HepG2 (cell line): ENCODE data around the gene CELF4. TPM values are rescaled to one million over a fixed set of nuclear protein-coding genes. Genes with fewer than 3 reads are reported as not detected.

Experiments used
- ATAC-seq: fragments of 200-7000 bp; cut with Tn5 transposase; 3 replicates; pipeline ENCODE4 v1.9.1; 2020; ENCODE audit warnings: mild to moderate bottlenecking, moderate library complexity
- BruUV-seq: library from RNA; stranded (reverse); fragments of 400-500 nt; replicated peaks from 2 replicates; lab custom pipeline; 2021; lab: Mats Ljungman, UMichigan
- CTCF ChIA-PET: fragments of 300-600 bp; formaldehyde crosslinking; extraction: SDS; loops from one replicate; lab custom pipeline; 2021; ENCODE audit warnings: low total read pairs, inconsistent platforms, low intra/inter-chr PET ratio; lab: Yijun Ruan, JAX
- POLR2A ChIA-PET: fragments of 350-600 bp; sonication (Branson Sonifier 250); formaldehyde crosslinking; loops from one replicate; lab custom pipeline; 2020; ENCODE audit warnings: antibody characterized with exemption, inconsistent platforms; lab: Yijun Ruan, JAX
- DNase-seq: peaks from one replicate; pipeline ENCODE4 v3.0.0-alpha.2; 2015; ENCODE audit warnings: low spot score
- FAIRE-seq: peaks from 3 replicates; lab custom pipeline; 2011; peaks lifted over from hg19 to GRCh38; lab: Jason Lieb, UNC
- H2AFZ ChIP-seq: one replicate; pipeline ENCODE4 v1.6.1; 2011; ENCODE audit warnings: low read length, inconsistent platforms
- H3K27ac ChIP-seq: fragments of 300-600 bp; 3 replicates; pipeline ENCODE4 v1.8.0; 2011; ENCODE audit warnings: mixed run types, mild to moderate bottlenecking, mixed read lengths, low read length, inconsistent platforms; ENCODE audit not compliant: insufficient read depth; ENCODE audit errors: extremely low read length
- H3K27me3 ChIP-seq, 2 experiments: fragments of 200-600 bp in 1 of 2; 2 replicates in 1 of 2; 3 replicates in 1 of 2; pipeline versions ENCODE4 v1.6.0 to v1.8.0; 2011; ENCODE audit warnings: low read length in 2 of 2, mild to moderate bottlenecking in 2 of 2, moderate library complexity in 2 of 2, inconsistent platforms in 1 of 2; ENCODE audit not compliant: insufficient read depth in 2 of 2, control insufficient read depth in 1 of 2
- H3K36me3 ChIP-seq, 2 experiments: fragments of 200-600 bp in 1 of 2; replicated peaks in 1 of 2; 2 replicates in 1 of 2; 3 replicates in 1 of 2; pipeline versions ENCODE4 v1.5.1 to v1.8.0; 2011; ENCODE audit warnings: low read length in 2 of 2, inconsistent platforms in 1 of 2; ENCODE audit not compliant: insufficient read depth in 2 of 2, control insufficient read depth in 1 of 2
- H3K4me1 ChIP-seq: 2 replicates; pipeline ENCODE4 v1.5.1; 2012; ENCODE audit warnings: low read length, inconsistent platforms; ENCODE audit not compliant: insufficient read depth
- H3K4me2 ChIP-seq: 2 replicates; pipeline ENCODE4 v1.6.0; 2011; ENCODE audit warnings: low read depth, low read length, inconsistent platforms
- H3K4me3 ChIP-seq, 3 experiments: fragments of 200-600 bp in 1 of 3; sonication (generic), shearing (Covaris generic) in 1 of 3; replicated peaks in 1 of 3; 2 replicates each; pipeline ENCODE4 v1.5.1; 2011 to 2016; ENCODE audit warnings: low read length in 3 of 3, inconsistent platforms in 2 of 3, low read depth in 2 of 3, mild to moderate bottlenecking in 2 of 3, control low read depth in 1 of 3, mixed read lengths in 1 of 3; ENCODE audit not compliant: insufficient read depth in 1 of 3
- H3K79me2 ChIP-seq: one replicate; pipeline ENCODE4 v1.6.1; 2011; ENCODE audit warnings: low read length, inconsistent platforms; ENCODE audit not compliant: insufficient read depth
- H3K9ac ChIP-seq: 2 replicates; pipeline ENCODE4 v1.6.0; 2011; ENCODE audit warnings: mild to moderate bottlenecking, low read depth, low read length, inconsistent platforms; ENCODE audit not compliant: insufficient read depth
- H3K9me3 ChIP-seq: 2 replicates; pipeline ENCODE4 v1.5.1; 2012; ENCODE audit warnings: mild to moderate bottlenecking, low read length
- H4K20me1 ChIP-seq: 2 replicates; pipeline ENCODE4 v1.6.0; 2011; ENCODE audit warnings: inconsistent platforms, mild to moderate bottlenecking, low read length, moderate library complexity; ENCODE audit not compliant: insufficient read depth
- CCDC6 ChIP-seq: sonication (generic); formaldehyde crosslinking; IDR thresholded peaks from 2 replicates; pipeline ENCODE4 v1.8.1; 2022; ENCODE audit warnings: mild to moderate bottlenecking, missing genetic modification reagents, moderate library complexity
- CREBL2 ChIP-seq: sonication (generic); formaldehyde crosslinking; IDR thresholded peaks from 2 replicates; pipeline ENCODE4 v1.8.1; 2023; ENCODE audit warnings: missing genetic modification reagents, mild to moderate bottlenecking, borderline replicate concordance
- ETV6 ChIP-seq: sonication (generic); formaldehyde crosslinking; conservative IDR thresholded peaks from 2 replicates; pipeline ENCODE4 v1.4.0; 2020; ENCODE audit warnings: missing genetic modification reagents
- HOXA5 ChIP-seq: sonication (generic); formaldehyde crosslinking; IDR thresholded peaks from 2 replicates; pipeline ENCODE4 v1.4.0; 2020; ENCODE audit warnings: missing genetic modification reagents
- JARID2 ChIP-seq: sonication (generic); formaldehyde crosslinking; IDR thresholded peaks from 2 replicates; pipeline ENCODE4 v1.8.1; 2023; ENCODE audit warnings: missing genetic modification reagents, inconsistent platforms; ENCODE audit not compliant: insufficient replicate concordance
- NFYC ChIP-seq: IDR thresholded peaks from 2 replicates; pipeline ENCODE4 v1.6.1; 2016; ENCODE audit warnings: missing genetic modification reagents, missing compliant biosample characterization
- RAD51 ChIP-seq: fragments of 450-650 bp; IDR thresholded peaks from 2 replicates; pipeline ENCODE4 v1.6.1; 2016; ENCODE audit warnings: borderline replicate concordance
- REST ChIP-seq, 2 experiments: IDR thresholded peaks; 2 replicates each; pipeline ENCODE4 v1.6.1; 2011 to 2012; ENCODE audit warnings: low read length in 2 of 2, borderline replicate concordance in 1 of 2, low read depth in 1 of 2, mild to moderate bottlenecking in 1 of 2, moderate library complexity in 1 of 2
- UBTF ChIP-seq: sonication (generic); formaldehyde crosslinking; IDR thresholded peaks from 2 replicates; pipeline ENCODE4 v1.4.0; 2020; ENCODE audit warnings: mild to moderate bottlenecking, missing genetic modification reagents
- ZEB1 ChIP-seq: IDR thresholded peaks from 2 replicates; pipeline ENCODE4 v1.6.1; 2012; ENCODE audit warnings: mild to moderate bottlenecking, low read depth, inconsistent platforms; ENCODE audit not compliant: insufficient replicate concordance
- ZNF512 ChIP-seq: sonication (generic); formaldehyde crosslinking; IDR thresholded peaks from 2 replicates; pipeline ENCODE4 v1.4.0; 2020; ENCODE audit warnings: mild to moderate bottlenecking, missing genetic modification reagents
- ZNF574 ChIP-seq: sonication (generic); formaldehyde crosslinking; IDR thresholded peaks from 2 replicates; pipeline ENCODE4 v1.4.0; 2020; ENCODE audit warnings: missing genetic modification reagents
- WGBS: methylation state at CpG from one replicate; pipeline ENCODE4 v1.1.6; 2017; ENCODE audit warnings: low lambda C conversion rate; 5-methylcytosine and 5-hydroxymethylcytosine counted together
- in situ Hi-C: cut with HindIII; loops from 2 replicates; pipeline ENCODE4 v1.10.0; 2017; ENCODE audit warnings: low pct_unique_long_range_greater_than_20kb; ENCODE audit not compliant: extremely low pct_ligation_motif_present
- intact Hi-C: fragments of 100-400 bp; cut with micrococcal nuclease; formaldehyde crosslinking; loops from one replicate; pipeline ENCODE4 v1.10.0; 2022; ENCODE audit not compliant: unreplicated experiment
- polyA plus RNA-seq, 8 experiments: library from polyadenylated mRNA; depleted of rRNA in 3 of 8; stranded (reverse) in 7 of 8; unstranded in 1 of 8; fragments of >200 nt; fragmentation: Illumina TruSeq in 4 of 8; extraction: Trizol in 4 of 8; gene quantifications; 2 replicates each; pipeline versions ENCODE4 v1.2.1 to v1.2.3, GENCODE V29; 2011 to 2016; ENCODE audit warnings: low read depth in 4 of 8, missing spikeins in 1 of 8, mixed read lengths in 1 of 8; ENCODE audit not compliant: insufficient read depth in 1 of 8
- total RNA-seq, 5 experiments: library from RNA; depleted of rRNA; stranded (reverse); fragments of >200 nt; fragmentation: Illumina TruSeq; extraction: Trizol; gene quantifications; 2 replicates each; pipeline ENCODE4 v1.2.3, GENCODE V29; 2016; ENCODE audit warnings: low read depth in 1 of 5

Gene CELF4
- total and polyA plus RNA-seq, 2 of the 13 experiments (the other 11 are each of a cell fraction or from before 2014, with no cell fraction given): not detected

- Histone ChIP-seq H3K36me3 (no peaks in the 10 kb centered on the region), H3K4me2 (no peak overlapping the region), H3K27me3 (peaks cover 3 to 80% of the 10 kb centered on the region in 2 experiments), H2AFZ (no peak overlapping the region), H3K4me3 (no peak overlapping the region), H3K9me3 (no peaks in the 10 kb centered on the region), H3K27ac (no peak overlapping the region), H3K4me1 (no peaks in the 10 kb centered on the region), H3K9ac (no peak overlapping the region), H4K20me1 (peaks cover 2% of the 10 kb centered on the region; the same call in 1 of the 2 replicates), H3K79me2 (no peaks in the 10 kb centered on the region)
- no peak for DNase-seq
- 8% methylated on average over 13 of the region's 17 CpGs for WGBS
- BruUV-seq: no TSS peak
- no peak for ATAC-seq
- FAIRE-seq: no peak
- ChIA-PET CTCF (interaction anchor here (0.6 to 2.1 kb wide), 3 partner anchors 94 to 596 kb away, joined by 3 to 8 read pairs (median 5); no protein-coding TSS in a partner anchor), POLR2A (no interaction called here)
- in situ Hi-C loops: loop anchor here (5.0 kb wide), 1 partner anchor 91 kb away; no protein-coding TSS in a partner anchor
- intact Hi-C loops: loop anchor here (1.0 to 5.0 kb wide), 5 partner anchors 94 to 596 kb away; no protein-coding TSS in a partner anchor
- no peak for TF ChIP-seq REST (IDR thresholded peaks at IDR 0.05; ENCODE audit: borderline replicate concordance in 1 of 2, low read depth in 1 of 2, low read length in 2 of 2)
- TF ChIP-seq ZEB1: no peak
- TF ChIP-seq UBTF (CRISPR knock-in tag): no peak
- TF ChIP-seq ZNF574 (CRISPR knock-in tag): no peak
- no peak for TF ChIP-seq ETV6 (CRISPR knock-in tag)
- TF ChIP-seq JARID2 (CRISPR knock-in tag): no peak
- no peak for TF ChIP-seq HOXA5 (CRISPR knock-in tag)
- no peak for TF ChIP-seq RAD51
- TF ChIP-seq CREBL2: no peak
- TF ChIP-seq CCDC6 (CRISPR knock-in tag): no peak
- TF ChIP-seq NFYC: no peak
- no peak for TF ChIP-seq ZNF512 (CRISPR knock-in tag)
Measured at GRCh38 chr18:37538526-37539205, 26.9 kb downstream of the CELF4 start.
